ENCODE results near the gene CAV1. TPM values are rescaled to one million over a fixed set of nuclear protein-coding genes. Genes with fewer than 3 reads are reported as not detected.
A peak's percentile ranks its signal among the peaks of the same experiment; 100 is the strongest.

CAV1 gene
- total RNA-seq, 4 donors from 2014 or later: 52.2 to 73.8 (median 62.2) TPM

DNA sequence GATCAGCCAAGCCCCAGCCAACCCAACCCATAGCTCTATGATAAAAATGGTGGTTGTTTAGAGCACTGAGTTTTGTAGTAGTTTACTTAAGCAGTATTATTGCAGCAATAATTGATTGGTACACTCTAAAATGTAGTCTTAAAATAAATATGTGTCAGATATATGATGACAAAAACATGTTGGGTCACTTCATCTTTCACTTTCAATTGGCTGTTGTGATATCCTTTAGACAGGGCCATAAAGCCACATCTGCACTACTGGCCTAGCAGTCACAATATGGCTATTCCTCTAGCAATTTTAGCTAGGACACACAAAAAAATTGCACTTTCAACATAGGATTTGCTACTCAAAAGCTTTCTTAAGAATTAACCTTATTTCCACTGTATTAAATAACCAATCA is 5.9 kb upstream of the CAV1 start:
- in situ Hi-C loops (cut with MboI; ENCODE audit: low pct_ligation_motif_present in 1 of 4, low pct_unique_long_range_greater_than_20kb in 1 of 4, low sequenced_read_pairs in 3 of 4) (no loop called here), intact Hi-C loops (cut with DNase I; ENCODE audit: low total_unique reads) (no loop called here)
- DNase-seq: no peak
- TF ChIP-seq EP300 (IDR thresholded peaks at IDR 0.05; ENCODE audit: low read depth) (no peak), POLR2A (IDR thresholded peaks at IDR 0.05) (no peak), POLR2AphosphoS5 (IDR thresholded peaks at IDR 0.05) (no peak)
- TF ChIP-seq, protein P1, sequence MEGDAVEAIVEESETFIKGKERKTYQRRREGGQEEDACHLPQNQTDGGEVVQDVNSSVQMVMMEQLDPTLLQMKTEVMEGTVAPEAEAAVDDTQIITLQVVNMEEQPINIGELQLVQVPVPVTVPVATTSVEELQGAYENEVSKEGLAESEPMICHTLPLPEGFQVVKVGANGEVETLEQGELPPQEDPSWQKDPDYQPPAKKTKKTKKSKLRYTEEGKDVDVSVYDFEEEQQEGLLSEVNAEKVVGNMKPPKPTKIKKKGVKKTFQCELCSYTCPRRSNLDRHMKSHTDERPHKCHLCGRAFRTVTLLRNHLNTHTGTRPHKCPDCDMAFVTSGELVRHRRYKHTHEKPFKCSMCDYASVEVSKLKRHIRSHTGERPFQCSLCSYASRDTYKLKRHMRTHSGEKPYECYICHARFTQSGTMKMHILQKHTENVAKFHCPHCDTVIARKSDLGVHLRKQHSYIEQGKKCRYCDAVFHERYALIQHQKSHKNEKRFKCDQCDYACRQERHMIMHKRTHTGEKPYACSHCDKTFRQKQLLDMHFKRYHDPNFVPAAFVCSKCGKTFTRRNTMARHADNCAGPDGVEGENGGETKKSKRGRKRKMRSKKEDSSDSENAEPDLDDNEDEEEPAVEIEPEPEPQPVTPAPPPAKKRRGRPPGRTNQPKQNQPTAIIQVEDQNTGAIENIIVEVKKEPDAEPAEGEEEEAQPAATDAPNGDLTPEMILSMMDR (IDR thresholded peaks at IDR 0.05): no peak
- peaks cover 0 to under 1% (median 0%) of the 10 kb centered on the region in 4 donors for H3K4me1 ChIP-seq
- H3K36me3 ChIP-seq: no peaks in the 10 kb centered on the region
- H3K27ac ChIP-seq: no peak overlapping the region
- peaks cover 22% of the 10 kb centered on the region for H3K27me3 ChIP-seq
- H3K4me3 ChIP-seq: no peak overlapping the region
- no peaks in the 10 kb centered on the region for H3K9me3 ChIP-seq

DNA sequence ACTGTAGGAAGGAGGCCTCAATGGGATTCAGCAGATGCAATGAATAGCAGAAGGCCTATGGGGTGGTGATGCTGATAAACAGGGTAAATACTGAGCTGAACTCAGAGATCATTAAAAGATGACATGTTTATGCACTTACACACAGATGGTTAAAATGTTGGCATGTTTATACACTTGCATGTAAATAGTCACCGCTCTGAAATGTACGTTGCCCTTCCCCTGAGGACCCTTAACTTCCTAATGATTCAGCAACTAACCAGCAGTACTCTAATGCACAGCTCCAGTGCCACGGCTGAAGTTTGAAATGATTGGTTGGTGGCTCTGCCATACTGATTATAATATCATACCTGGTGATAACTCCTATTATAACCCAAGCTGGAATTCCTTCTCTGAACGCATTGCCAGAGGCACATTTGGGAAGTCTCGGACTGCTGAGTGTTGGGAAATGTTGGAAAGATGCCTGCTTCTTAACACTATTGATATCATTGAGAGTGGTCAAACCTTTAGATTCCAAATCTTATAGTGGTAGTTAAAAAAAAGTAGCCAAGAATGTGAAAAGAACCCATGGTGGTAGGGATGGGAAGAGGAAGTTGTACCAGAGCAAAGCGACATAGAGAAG is 3.7 kb upstream of the CAV1 start:
- no peak for TF ChIP-seq POLR2AphosphoS5 (IDR thresholded peaks at IDR 0.05)
- TF ChIP-seq EP300 (IDR thresholded peaks at IDR 0.05; ENCODE audit: low read depth): no peak
- TF ChIP-seq, protein P1 (IDR thresholded peaks at IDR 0.05): no peak
- no peak for TF ChIP-seq POLR2A (IDR thresholded peaks at IDR 0.05)
- peaks cover 0 to 20% (median 15%) of the 10 kb centered on the region in 4 donors for H3K4me1 ChIP-seq
- H3K9me3 ChIP-seq: no peaks in the 10 kb centered on the region
- peaks cover 38% of the 10 kb centered on the region for H3K27me3 ChIP-seq
- WGBS, 2 donors (ENCODE audit: low coverage in 1 of 2): 80 to 90% methylated on average over 5 to 6 of the region's 6 CpGs
- intact Hi-C loops (cut with DNase I; ENCODE audit: low total_unique reads): loop anchor here (10.0 kb wide), 3 partner anchors 64 to 256 kb away; no protein-coding TSS in a partner anchor
- no peak overlapping the region for H3K4me3 ChIP-seq
- no peak for DNase-seq
- H3K36me3 ChIP-seq: no peaks in the 10 kb centered on the region
- H3K27ac ChIP-seq: no peak overlapping the region
- in situ Hi-C loops (cut with MboI; ENCODE audit: low pct_ligation_motif_present in 1 of 4, low pct_unique_long_range_greater_than_20kb in 1 of 4, low sequenced_read_pairs in 3 of 4): loop anchor here in 1 of 4 donors (10.0 kb wide), 1 partner anchor 256 kb away; no protein-coding TSS in a partner anchor

DNA sequence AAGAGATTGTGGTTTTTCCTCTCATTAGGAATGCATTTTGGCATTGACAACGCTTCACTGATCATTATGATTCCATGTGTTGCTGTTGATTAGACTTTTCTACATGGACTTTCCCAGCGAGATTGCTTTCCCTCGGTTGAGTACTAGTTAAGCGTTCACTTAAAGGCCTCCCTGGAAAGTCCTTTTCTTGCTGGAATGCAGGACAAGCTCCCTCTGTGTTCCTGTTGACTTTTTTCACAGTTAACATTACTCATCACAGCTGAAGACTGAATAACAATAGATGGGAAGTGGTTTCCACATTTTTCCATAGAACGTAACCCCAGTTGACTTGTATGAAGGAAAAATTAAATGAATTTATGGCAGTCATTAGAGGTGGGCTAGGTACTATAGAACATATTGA is 2.6 kb upstream of the CAV1 start:
- intact Hi-C loops (cut with DNase I; ENCODE audit: low total_unique reads): loop anchor here (10.0 kb wide), 3 partner anchors 63 to 257 kb away; no protein-coding TSS in a partner anchor
- Histone ChIP-seq H3K27ac (no peak overlapping the region), H3K36me3 (no peaks in the 10 kb centered on the region), H3K4me3 (no peak overlapping the region), H3K4me1 (peaks cover 0 to 24% (median 19%) of the 10 kb centered on the region in 4 donors), H3K9me3 (no peaks in the 10 kb centered on the region), H3K27me3 (peaks cover 49% of the 10 kb centered on the region)
- DNase-seq: no peak
- no peak for TF ChIP-seq EP300 (IDR thresholded peaks at IDR 0.05; ENCODE audit: low read depth)
- TF ChIP-seq, protein P1 (IDR thresholded peaks at IDR 0.05): no peak
- no peak for TF ChIP-seq POLR2AphosphoS5 (IDR thresholded peaks at IDR 0.05)
- no peak for TF ChIP-seq POLR2A (IDR thresholded peaks at IDR 0.05)
- in situ Hi-C loops (cut with MboI; ENCODE audit: low pct_ligation_motif_present in 1 of 4, low pct_unique_long_range_greater_than_20kb in 1 of 4, low sequenced_read_pairs in 3 of 4): loop anchor here in 1 of 4 donors (10.0 kb wide), 1 partner anchor 257 kb away; no protein-coding TSS in a partner anchor
- WGBS, 2 donors (ENCODE audit: low coverage in 1 of 2): 77 to 83% methylated on average over 5 of the region's 5 CpGs

DNA sequence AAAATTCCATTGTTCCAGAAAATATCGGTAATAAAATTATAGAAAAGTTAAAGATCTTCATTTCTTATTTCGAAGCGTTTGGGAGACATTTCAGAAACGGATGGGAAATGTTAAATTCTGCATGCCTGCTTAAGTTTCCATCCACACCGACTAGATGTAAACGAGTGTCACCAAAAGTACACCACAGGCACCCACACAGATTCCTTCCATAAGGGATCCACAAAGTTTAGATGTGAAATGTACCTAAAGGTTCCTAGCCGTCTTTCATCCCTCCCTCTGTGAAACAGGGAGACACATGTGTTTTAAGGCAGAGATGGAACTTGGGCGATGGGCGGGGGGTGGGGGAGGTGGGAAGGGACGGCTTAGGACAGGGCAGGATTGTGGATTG is 621 bp upstream of the CAV1 start:
- Histone ChIP-seq H3K9me3 (no peaks in the 10 kb centered on the region), H3K4me1 (peaks cover 0 to 26% (median 19%) of the 10 kb centered on the region in 4 donors), H3K36me3 (no peaks in the 10 kb centered on the region), H3K27me3 (peaks cover 55% of the 10 kb centered on the region), H3K4me3 (peak overlapping the region in 3 of 4 donors; percentile 49 to 65 (median 60)), H3K27ac (peak overlapping the region; percentile 81 to 92 (median 90))
- in situ Hi-C loops (cut with MboI; ENCODE audit: low pct_ligation_motif_present in 1 of 4, low pct_unique_long_range_greater_than_20kb in 1 of 4, low sequenced_read_pairs in 3 of 4): loop anchor here in 1 of 4 donors (10.0 kb wide), 1 partner anchor 259 kb away; no protein-coding TSS in a partner anchor
- WGBS, 2 donors (ENCODE audit: low coverage in 1 of 2): 18 to 28% methylated on average over 10 of the region's 10 CpGs
- TF ChIP-seq EP300 (IDR thresholded peaks at IDR 0.05; ENCODE audit: low read depth): no peak
- TF ChIP-seq POLR2AphosphoS5 (IDR thresholded peaks at IDR 0.05): no peak
- TF ChIP-seq, protein P1 (IDR thresholded peaks at IDR 0.05): no peak
- TF ChIP-seq POLR2A (IDR thresholded peaks at IDR 0.05): no peak
- DNase-seq: no peak
- intact Hi-C loops (cut with DNase I; ENCODE audit: low total_unique reads): loop anchor here (10.0 kb wide), 3 partner anchors 61 to 259 kb away; no protein-coding TSS in a partner anchor
